HEK293T (cell line): ENCODE measurements around the gene ABR.

ENCODE experiments used
- BHLHE40 ChIP-seq: fragments of 450-650 bp; IDR thresholded peaks from 2 replicates; pipeline ENCODE4 v1.6.1; 2016; ENCODE audit warnings: mild to moderate bottlenecking, moderate library complexity, borderline replicate concordance
- FOXM1 ChIP-seq: fragments of 450-650 bp; IDR thresholded peaks from 2 replicates; pipeline ENCODE4 v1.6.1; 2017; ENCODE audit warnings: mild to moderate bottlenecking, borderline replicate concordance
- HDGF ChIP-seq: fragments of 450-650 bp; IDR thresholded peaks from 2 replicates; pipeline ENCODE4 v1.6.1; 2017; ENCODE audit warnings: antibody characterized with exemption, borderline replicate concordance
- PKNOX1 ChIP-seq: fragments of 450-650 bp; IDR thresholded peaks from 2 replicates; pipeline ENCODE4 v1.6.1; 2016
- SP1 ChIP-seq: fragments of 450-650 bp; IDR thresholded peaks from 2 replicates; pipeline ENCODE4 v1.6.1; 2017
- TARDBP ChIP-seq: fragments of 450-650 bp; IDR thresholded peaks from 2 replicates; pipeline ENCODE4 v1.6.1; 2016

GRCh38 chr17:1056761-1057160 lies 123.0 kb downstream of the ABR start:
- TF ChIP-seq FOXM1 (no peak), BHLHE40 (no peak), HDGF (no peak), TARDBP (no peak), SP1 (no peak), PKNOX1 (no peak)
